ENCODE results near the gene ADPRS. TPM values are rescaled to one million over a fixed set of nuclear protein-coding genes. Genes with fewer than 3 reads are reported as not detected.

ADPRS gene
- total RNA-seq, 1 donor from 2014 or later = 32.6 TPM

Other genes starting within 250 kb of the ADPRS start
- 50.7 to 53.6 TPM (median 52.5 TPM) in 3 replicates for gene AGO1, start 205.7 kb upstream of the ADPRS start, total RNA-seq
- 48.3 to 52.2 TPM (median 51.7 TPM) in 3 replicates for gene AGO3, start 157.8 kb upstream of the ADPRS start, total RNA-seq
- gene TEKT2, start 4.8 kb upstream of the ADPRS start, total RNA-seq = 2.6 to 3.6 TPM (median 3.2 TPM) in 3 replicates
- gene COL8A2, start 36.3 kb downstream of the ADPRS start, total RNA-seq = 9.0 to 10.5 TPM (median 10.4 TPM) in 3 replicates
- gene TRAPPC3, start 60.6 kb downstream of the ADPRS start, total RNA-seq = 64.8 to 68.5 TPM (median 68.5 TPM) in 3 replicates
- 97.8 to 103 TPM (median 101 TPM) in 3 replicates for gene MAP7D1, start 67.3 kb downstream of the ADPRS start, total RNA-seq
- 117 to 121 TPM (median 119 TPM) in 3 replicates for gene THRAP3, start 135.6 kb downstream of the ADPRS start, total RNA-seq
- gene SH3D21, start 217.5 kb downstream of the ADPRS start, total RNA-seq = 44.3 to 47.1 TPM (median 47.0 TPM) in 3 replicates
- gene EVA1B, start 234.8 kb downstream of the ADPRS start, total RNA-seq = 78.1 to 80.4 TPM (median 80.4 TPM) in 3 replicates